ENCODE data around the gene ING5.
"Not testable (repeated sequence)": the region's sequence is repeated elsewhere in the genome, so short reads cannot be mapped to it uniquely, and the experiment has no call there.

ING5 gene

GRCh38 chr2:241701399-241702154, at the start of gene ING5:
ING5 (plus strand) TSS chr2:241702039; CDS start chr2:241702066, 27 bp downstream.
- DNase-seq: peak; percentile 82

GRCh38 chr2:241652142-241652541, 49.7 kb upstream of the ING5 start:
- no peak for DNase-seq

- DNase-seq: no peak
Observed at GRCh38 chr2:241652722-241653121, 49.1 kb upstream of the ING5 start.

- no peak for DNase-seq
Observed at GRCh38 chr2:241653210-241653750, 48.6 kb upstream of the ING5 start.

GRCh38 chr2:241654551-241654950, 47.3 kb upstream of the ING5 start:
- no peak for DNase-seq

- no peak for DNase-seq
Observed at GRCh38 chr2:241655516-241656189, 46.2 kb upstream of the ING5 start.

GRCh38 chr2:241656190-241656741, 45.6 kb upstream of the ING5 start:
- DNase-seq: no peak

GRCh38 chr2:241657786-241658254, 44.0 kb upstream of the ING5 start:
- no peak for DNase-seq

GRCh38 chr2:241658296-241658695, 43.5 kb upstream of the ING5 start:
- no peak for DNase-seq

- DNase-seq: no peak
Observed at GRCh38 chr2:241659150-241659739, 42.6 kb upstream of the ING5 start.

GRCh38 chr2:241660593-241661213, 41.1 kb upstream of the ING5 start:
- DNase-seq: no peak

GRCh38 chr2:241662731-241663130, 39.1 kb upstream of the ING5 start:
- DNase-seq: not testable (repeated sequence)

GRCh38 chr2:241665731-241666440, 36.0 kb upstream of the ING5 start:
- DNase-seq: no peak

GRCh38 chr2:241666627-241667400, 35.0 kb upstream of the ING5 start:
- DNase-seq: no peak

GRCh38 chr2:241668354-241668753, 33.5 kb upstream of the ING5 start:
- no peak for DNase-seq

- no peak for DNase-seq
Observed at GRCh38 chr2:241668839-241669238, 33.0 kb upstream of the ING5 start.

GRCh38 chr2:241670333-241671110, 31.3 kb upstream of the ING5 start:
- DNase-seq: no peak

- no peak for DNase-seq
Observed at GRCh38 chr2:241671457-241672240, 30.2 kb upstream of the ING5 start.
